Keratinocyte (primary cell): Measurements from ENCODE around the gene ASF1B. TPM values are rescaled to one million over a fixed set of nuclear protein-coding genes. Genes with fewer than 3 reads are reported as not detected.

Source experiments
- DNase-seq: peaks from one replicate; pipeline ENCODE4 v3.0.0-alpha.2; 2011; ENCODE audit warnings: low read depth, missing footprints, low spot score
- FAIRE-seq: peaks from 2 replicates; lab custom pipeline; 2011; peaks lifted over from hg19 to GRCh38; lab: Jason Lieb, UNC
- H2AFZ ChIP-seq: 2 replicates; pipeline ENCODE4 v1.6.0; 2012; ENCODE audit warnings: low read length, control low read depth, inconsistent platforms; ENCODE audit not compliant: control insufficient read depth
- H3K27ac ChIP-seq: 2 replicates; pipeline ENCODE4 v1.5.1; 2011; ENCODE audit warnings: low read length; ENCODE audit not compliant: control insufficient read depth, insufficient read depth
- H3K27me3 ChIP-seq: 3 replicates; pipeline ENCODE4 v1.6.0; 2011; ENCODE audit warnings: low read length; ENCODE audit not compliant: control insufficient read depth, insufficient read depth; ENCODE audit errors: extremely low read depth
- H3K36me3 ChIP-seq, 2 experiments: 2 replicates in 1 of 2; 3 replicates in 1 of 2; pipeline ENCODE4 v1.5.1; 2011; ENCODE audit warnings: low read length in 2 of 2, mild to moderate bottlenecking in 1 of 2; ENCODE audit not compliant: control insufficient read depth in 2 of 2, insufficient read depth in 2 of 2; ENCODE audit errors: extremely low read depth in 1 of 2
- H3K4me1 ChIP-seq: 3 replicates; pipeline ENCODE4 v1.5.1; 2011; ENCODE audit warnings: low read length; ENCODE audit not compliant: control insufficient read depth, insufficient read depth; ENCODE audit errors: extremely low read depth
- H3K4me2 ChIP-seq: 3 replicates; pipeline ENCODE4 v1.6.0; 2011; ENCODE audit warnings: low read depth, low read length; ENCODE audit not compliant: control insufficient read depth, insufficient read depth; ENCODE audit errors: extremely low read depth
- H3K4me3 ChIP-seq, 3 experiments: fragments of 200-600 bp in 1 of 3; sonication (generic) in 1 of 3; 2 replicates in 2 of 3; 3 replicates in 1 of 3; pipeline ENCODE4 v1.5.1; 2011 to 2016; ENCODE audit warnings: low read length in 3 of 3, mild to moderate bottlenecking in 3 of 3, control low read depth in 2 of 3, inconsistent platforms in 1 of 3, low read depth in 1 of 3, mixed read lengths in 1 of 3, mixed run types in 1 of 3, moderate library complexity in 1 of 3; ENCODE audit not compliant: control insufficient read depth in 2 of 3, insufficient read depth in 2 of 3; ENCODE audit errors: extremely low read depth in 1 of 3
- H3K79me2 ChIP-seq: 2 replicates; pipeline ENCODE4 v1.6.0; 2012; ENCODE audit warnings: low read length; ENCODE audit not compliant: control insufficient read depth, insufficient read depth
- H3K9ac ChIP-seq: 3 replicates; pipeline ENCODE4 v1.6.0; 2011; ENCODE audit warnings: low read length; ENCODE audit not compliant: control insufficient read depth, insufficient read depth; ENCODE audit errors: extremely low read depth
- H3K9me1 ChIP-seq: 3 replicates; pipeline ENCODE4 v1.6.0; 2011; ENCODE audit warnings: low read length; ENCODE audit not compliant: control insufficient read depth, insufficient read depth; ENCODE audit errors: extremely low read depth
- H3K9me3 ChIP-seq: 2 replicates; pipeline ENCODE4 v1.5.1; 2012; ENCODE audit warnings: low read depth, low read length; ENCODE audit not compliant: control insufficient read depth
- H4K20me1 ChIP-seq: 3 replicates; pipeline ENCODE4 v1.6.0; 2011; ENCODE audit warnings: low read length; ENCODE audit not compliant: control insufficient read depth, insufficient read depth; ENCODE audit errors: extremely low read depth
- CTCF ChIP-seq, 3 experiments: IDR thresholded peaks in 1 of 3; conservative IDR thresholded peaks in 1 of 3; optimal IDR thresholded peaks in 1 of 3; 2 replicates in 2 of 3; 3 replicates in 1 of 3; pipeline versions ENCODE3 to v1.5.1; 2011; ENCODE audit warnings: low read length in 3 of 3, mild to moderate bottlenecking in 3 of 3, moderate library complexity in 2 of 3, control low read depth in 1 of 3, inconsistent platforms in 1 of 3; ENCODE audit not compliant: insufficient read depth in 2 of 3; ENCODE audit errors: extremely low read depth in 1 of 3
- EZH2 ChIP-seq: IDR thresholded peaks from one replicate; pipeline ENCODE4 v1.6.1; 2012; ENCODE audit warnings: inconsistent platforms, mild to moderate bottlenecking, low read length, moderate library complexity
- dilution Hi-C: fragments of 300-500 bp; cut with MboI; formaldehyde crosslinking; loops from one replicate; pipeline ENCODE4 v1.7.0; 2020; ENCODE audit warnings: low sequenced_read_pairs; ENCODE audit not compliant: extremely low pct_ligation_motif_present
- polyA plus RNA-seq, 5 experiments: library from polyadenylated mRNA; depleted of rRNA in 3 of 5; stranded (reverse) in 3 of 5; stranded (forward) in 1 of 5; unstranded in 1 of 5; fragments of >200 nt; gene quantifications; 1 replicate in 1 of 5; 2 replicates in 3 of 5; 3 replicates in 1 of 5; pipeline versions ENCODE4 v1.2.1 to v1.2.3, GENCODE V29; 2011 to 2012; ENCODE audit warnings: missing spikeins in 2 of 5, low read depth in 1 of 5, low replicate concordance in 1 of 5

ASF1B gene
- polyA plus RNA-seq, 1 donor (not counting 4 experiments of a cell fraction or from before 2014, with no cell fraction given): 7.8 TPM

DNA sequence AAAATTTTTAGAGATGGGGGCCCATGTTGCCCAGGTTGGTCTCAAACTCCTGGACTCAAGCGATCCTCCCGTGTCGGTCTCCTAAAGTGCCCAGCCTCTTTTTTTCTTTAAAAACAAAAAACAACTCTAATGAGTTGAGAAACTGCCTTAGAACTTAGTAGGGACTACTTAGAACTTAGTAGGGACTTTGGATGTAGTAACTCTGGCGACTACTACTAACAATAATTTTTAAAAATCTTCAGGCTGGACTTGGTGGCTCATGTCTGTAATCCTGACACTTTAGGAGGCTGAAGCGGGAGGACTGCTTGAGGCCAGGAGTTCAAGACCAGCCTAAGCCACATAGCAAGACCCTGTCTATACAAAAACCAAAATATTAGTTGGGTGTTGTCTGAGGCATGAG lies 50.3 kb downstream of the ASF1B start:
- peaks cover 10% of the 10 kb centered on the region for H3K4me1 ChIP-seq
- TF ChIP-seq CTCF (optimal IDR thresholded peaks at IDR 0.05 in 1 of 3, IDR thresholded peaks at IDR 0.05 in 1 of 3, conservative IDR thresholded peaks at IDR 0.05 in 1 of 3; ENCODE audit: extremely low read depth in 1 of 3, insufficient read depth in 2 of 3, low read length in 3 of 3) (no peak), EZH2 (no peak)
- no peak for FAIRE-seq
- H3K9me3 ChIP-seq: no peaks in the 10 kb centered on the region
- H3K27me3 ChIP-seq: no peaks in the 10 kb centered on the region
- H3K4me3 ChIP-seq: no peak overlapping the region
- H4K20me1 ChIP-seq: no peaks in the 10 kb centered on the region
- H2AFZ ChIP-seq: no peak overlapping the region
- H3K9ac ChIP-seq: no peak overlapping the region
- H3K36me3 ChIP-seq: peaks cover 4 to 5% of the 10 kb centered on the region in 2 experiments
- dilution Hi-C loops: no loop called here
- no peaks in the 10 kb centered on the region for H3K79me2 ChIP-seq
- no peak overlapping the region for H3K4me2 ChIP-seq
- no peaks in the 10 kb centered on the region for H3K9me1 ChIP-seq
- no peak overlapping the region for H3K27ac ChIP-seq
- no peak for DNase-seq

DNA sequence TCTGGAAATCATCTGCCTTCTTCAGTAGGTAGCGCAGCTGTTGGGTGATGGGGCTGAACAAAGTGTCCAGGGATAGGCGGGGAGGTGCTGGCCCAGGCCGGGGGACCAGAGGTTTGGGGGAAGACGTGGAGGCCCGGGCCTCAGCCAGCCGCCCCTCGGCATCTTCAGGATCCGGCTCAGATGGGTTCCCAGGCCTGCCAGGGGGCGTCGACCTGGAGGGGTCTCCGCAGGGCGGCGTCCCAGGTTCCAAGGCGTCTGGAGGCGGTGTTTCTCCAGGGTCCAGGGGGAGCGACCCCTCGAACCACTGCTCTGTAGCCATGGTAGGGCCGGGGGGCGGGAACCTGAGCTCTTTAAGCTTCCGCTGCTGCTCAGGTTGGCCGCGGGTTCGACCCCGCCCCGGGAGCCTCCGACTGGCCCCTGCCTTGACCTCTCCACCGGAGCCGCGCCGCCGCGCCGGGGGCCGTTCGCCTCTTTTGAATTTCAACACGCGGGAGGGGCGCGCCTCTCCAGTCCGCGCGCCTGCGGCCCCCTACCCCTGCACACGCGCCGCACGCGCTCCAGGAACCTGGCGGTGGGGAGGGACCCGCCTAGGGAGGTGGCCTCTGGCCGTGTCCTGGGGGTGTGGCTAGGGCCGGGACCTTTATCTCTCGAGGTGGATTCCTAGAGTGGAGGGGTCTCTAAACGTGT lies 50.9 kb downstream of the ASF1B start, which contains the start of gene C19orf67:
Gene C19orf67 (minus strand): TSS at position 475 of the 687 bp plus-strand sequence. CDS start 156 bp downstream, at position 319.
- TF ChIP-seq EZH2: no peak
- no peak for TF ChIP-seq CTCF (optimal IDR thresholded peaks at IDR 0.05 in 1 of 3, IDR thresholded peaks at IDR 0.05 in 1 of 3, conservative IDR thresholded peaks at IDR 0.05 in 1 of 3; ENCODE audit: extremely low read depth in 1 of 3, insufficient read depth in 2 of 3, low read length in 3 of 3)
- DNase-seq (no peak), FAIRE-seq (no peak)
- H3K27me3 ChIP-seq: no peaks in the 10 kb centered on the region
- H3K9me3 ChIP-seq: no peaks in the 10 kb centered on the region
- peaks cover 4 to 5% of the 10 kb centered on the region in 2 experiments for H3K36me3 ChIP-seq
- H2AFZ ChIP-seq: no peak within 1 kb of the TSS
- no peaks in the 10 kb centered on the region for H4K20me1 ChIP-seq
- H3K9me1 ChIP-seq: no peaks in the 10 kb centered on the region
- H3K27ac ChIP-seq: no peak within 1 kb of the TSS
- H3K79me2 ChIP-seq: no peaks in the 10 kb centered on the region
- H3K9ac ChIP-seq: no peak within 1 kb of the TSS
- H3K4me2 ChIP-seq: no peak within 1 kb of the TSS
- H3K4me1 ChIP-seq: peaks cover 11% of the 10 kb centered on the region
- dilution Hi-C loops: no loop called here
- no peak within 1 kb of the TSS for H3K4me3 ChIP-seq
